Vagina (tissue), 2 donors: ENCODE data around the gene NBL1.

Source experiments
- POLR2A ChIP-seq, 2 donors: fragments of 450-650 bp; IDR thresholded peaks; one replicate each; pipeline ENCODE4 v1.6.1; 2017; ENCODE audit warnings: antibody characterized with exemption in 2 of 2, mild to moderate bottlenecking in 2 of 2, moderate library complexity in 2 of 2
- POLR2AphosphoS5 ChIP-seq, 2 donors: sonication (generic); formaldehyde crosslinking; IDR thresholded peaks; one replicate each; pipeline ENCODE4 v1.9.0; 2017; ENCODE audit warnings: antibody characterized with exemption in 2 of 2, mild to moderate bottlenecking in 2 of 2, low read depth in 1 of 2; ENCODE audit not compliant: insufficient read depth in 1 of 2
- TF ChIP-seq, protein P1 (sequence below), 3 experiments: fragments of 450-650 bp in 2 of 3; fragments of 200-600 bp in 1 of 3; sonication (generic) in 1 of 3; IDR thresholded peaks; one replicate each; pipeline ENCODE4 v1.5.1; 2017 to 2019; ENCODE audit warnings: antibody characterized with exemption in 3 of 3, mild to moderate bottlenecking in 2 of 3, moderate library complexity in 2 of 3

DNA sequence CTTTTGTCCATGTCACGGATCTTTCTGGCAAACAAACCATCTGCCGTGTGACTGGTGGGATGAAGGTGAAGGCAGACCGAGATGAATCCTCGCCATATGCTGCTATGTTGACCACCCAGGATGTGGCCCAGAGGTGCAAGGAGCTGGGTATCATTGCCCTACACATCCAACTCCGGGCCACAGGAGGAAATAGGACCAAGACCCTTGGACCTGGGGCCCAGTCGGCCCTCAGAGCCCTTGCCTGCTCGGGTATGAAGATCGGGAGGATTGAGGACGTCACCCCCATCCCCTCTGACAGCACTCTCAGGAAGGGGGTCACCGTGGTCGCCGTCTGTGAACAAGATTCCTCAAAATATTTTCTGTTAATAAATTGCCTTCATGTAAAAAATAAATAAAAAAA is 35.9 kb upstream of the NBL1 start:
- TF ChIP-seq POLR2A (IDR thresholded peaks at IDR 0.05) (no peak), POLR2AphosphoS5 (IDR thresholded peaks at IDR 0.05; ENCODE audit: insufficient read depth in 1 of 2, low read depth in 1 of 2) (no peak)
- TF ChIP-seq, protein P1, sequence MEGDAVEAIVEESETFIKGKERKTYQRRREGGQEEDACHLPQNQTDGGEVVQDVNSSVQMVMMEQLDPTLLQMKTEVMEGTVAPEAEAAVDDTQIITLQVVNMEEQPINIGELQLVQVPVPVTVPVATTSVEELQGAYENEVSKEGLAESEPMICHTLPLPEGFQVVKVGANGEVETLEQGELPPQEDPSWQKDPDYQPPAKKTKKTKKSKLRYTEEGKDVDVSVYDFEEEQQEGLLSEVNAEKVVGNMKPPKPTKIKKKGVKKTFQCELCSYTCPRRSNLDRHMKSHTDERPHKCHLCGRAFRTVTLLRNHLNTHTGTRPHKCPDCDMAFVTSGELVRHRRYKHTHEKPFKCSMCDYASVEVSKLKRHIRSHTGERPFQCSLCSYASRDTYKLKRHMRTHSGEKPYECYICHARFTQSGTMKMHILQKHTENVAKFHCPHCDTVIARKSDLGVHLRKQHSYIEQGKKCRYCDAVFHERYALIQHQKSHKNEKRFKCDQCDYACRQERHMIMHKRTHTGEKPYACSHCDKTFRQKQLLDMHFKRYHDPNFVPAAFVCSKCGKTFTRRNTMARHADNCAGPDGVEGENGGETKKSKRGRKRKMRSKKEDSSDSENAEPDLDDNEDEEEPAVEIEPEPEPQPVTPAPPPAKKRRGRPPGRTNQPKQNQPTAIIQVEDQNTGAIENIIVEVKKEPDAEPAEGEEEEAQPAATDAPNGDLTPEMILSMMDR (IDR thresholded peaks at IDR 0.05): no peak
